Stimulated activated CD8-positive, alpha-beta memory T cell treated with anti-CD3 and anti-CD28 coated beads, Interleukin-15, amount 100 ng/mL, for 24 hours (primary cell): ENCODE data around the gene BCL2L12.

Source experiments
- DNase-seq: peaks from one replicate; pipeline ENCODE4 v3.0.0-alpha.2; 2020; ENCODE audit warnings: low read depth

Gene BCL2L12

DNA sequence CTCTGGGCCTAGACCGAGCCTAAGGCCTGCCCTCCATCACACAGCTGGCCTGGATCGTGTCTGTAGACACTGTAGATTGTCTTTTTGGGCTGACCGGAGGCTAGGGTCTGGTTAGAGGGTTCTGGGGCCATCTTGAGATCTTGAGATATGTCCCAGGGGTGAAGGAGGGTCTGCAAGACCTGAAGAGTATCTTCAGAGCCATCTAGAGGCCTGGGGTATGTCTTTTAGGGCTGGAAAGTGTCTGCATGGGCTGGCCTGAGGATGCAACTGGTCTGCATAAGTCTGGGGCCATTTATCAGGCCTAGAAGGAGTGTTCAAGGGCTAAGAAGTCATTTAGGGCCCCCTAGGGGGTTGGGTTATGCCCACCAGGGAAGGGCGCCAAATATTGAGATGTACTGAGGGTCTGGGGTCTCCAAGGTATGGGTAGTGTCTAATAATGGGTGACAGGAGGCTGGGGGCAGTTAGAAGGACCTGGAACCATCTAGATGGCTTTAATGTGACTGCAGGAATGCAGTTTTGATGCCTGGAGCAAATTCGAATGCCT lies 23.2 kb upstream of the BCL2L12 start:
- DNase-seq, result no peak

DNA sequence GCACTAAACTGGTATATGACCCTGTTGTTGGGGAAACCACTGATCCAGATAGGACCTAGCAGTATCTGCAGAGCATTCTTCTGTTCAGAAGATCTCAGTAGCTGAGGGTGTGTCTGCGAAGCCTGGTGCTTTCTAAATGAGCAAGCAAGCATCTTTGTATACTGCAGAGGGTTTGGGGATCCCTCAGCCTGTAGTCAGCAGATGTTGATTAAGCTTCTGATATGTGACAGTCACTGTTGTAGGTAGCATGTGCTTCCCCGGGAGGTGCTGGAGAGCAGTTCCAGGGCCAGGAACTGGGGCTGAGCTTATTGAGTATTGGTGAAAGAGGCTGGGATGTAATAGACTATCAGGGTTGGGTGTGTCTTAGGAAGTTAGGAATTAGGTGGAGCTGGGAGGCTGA lies 22.3 kb upstream of the BCL2L12 start:
- DNase-seq, result no peak

DNA sequence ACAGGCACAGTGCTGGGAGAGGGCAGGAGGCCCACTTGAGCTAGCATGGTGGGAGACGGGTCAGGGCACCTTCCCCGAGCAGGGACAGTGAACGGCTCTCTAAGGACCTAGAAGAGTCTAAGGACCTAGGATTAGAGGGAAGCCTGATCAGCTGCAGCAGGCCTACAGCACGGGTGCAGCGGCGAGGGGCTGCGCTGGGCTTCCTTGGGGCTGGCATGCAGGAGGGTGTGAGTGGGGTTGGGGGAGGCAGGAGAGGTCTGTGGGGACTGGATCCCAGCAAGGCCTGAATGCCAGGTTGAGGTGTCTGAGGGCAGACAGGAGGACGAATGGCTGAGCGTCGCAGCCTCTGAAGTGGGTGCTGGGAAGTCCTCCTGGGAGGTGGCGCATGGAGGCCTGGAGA lies 20.1 kb upstream of the BCL2L12 start:
- no peak for DNase-seq

DNA sequence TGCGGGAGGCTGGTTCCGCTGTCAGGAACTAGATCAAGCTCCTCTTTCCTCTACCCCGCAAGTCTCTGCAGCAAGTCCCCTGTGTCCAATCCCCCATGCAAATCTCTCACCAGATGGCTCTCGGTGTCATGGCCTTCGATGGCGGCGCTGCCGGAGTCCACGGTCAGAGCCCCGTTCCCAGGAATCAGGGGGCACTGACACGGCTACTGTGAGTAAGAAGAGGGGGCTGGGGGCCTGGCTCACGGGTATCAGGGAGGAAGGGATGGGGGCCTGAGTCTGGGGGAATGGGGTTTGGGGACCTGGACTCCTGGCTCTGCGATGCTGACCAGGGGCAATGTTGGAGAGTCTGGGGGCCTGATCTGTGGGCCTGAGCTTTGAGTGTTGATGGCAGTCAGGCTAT lies 19.7 kb upstream of the BCL2L12 start:
- DNase-seq, result no peak

DNA sequence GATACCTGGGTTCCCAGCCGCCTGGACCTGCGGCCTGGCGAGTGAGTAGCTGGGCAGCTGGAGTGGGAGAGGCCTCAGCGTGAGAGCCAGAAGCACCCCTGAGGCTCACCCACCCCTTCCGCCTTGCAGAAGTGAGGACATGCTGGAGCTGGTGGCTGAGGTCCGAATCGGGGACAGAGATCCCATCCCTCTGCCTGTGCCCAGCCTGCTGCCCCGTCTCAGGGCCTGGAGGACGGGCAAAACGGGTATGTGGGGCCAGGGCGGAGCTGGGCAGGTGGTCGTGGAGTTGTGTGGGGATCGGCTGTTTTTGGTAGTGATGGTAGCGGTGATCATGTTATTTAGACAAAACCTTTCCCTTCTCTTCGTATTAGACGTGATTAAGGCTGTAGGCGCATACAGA lies 19.1 kb upstream of the BCL2L12 start:
- DNase-seq, result no peak

DNA sequence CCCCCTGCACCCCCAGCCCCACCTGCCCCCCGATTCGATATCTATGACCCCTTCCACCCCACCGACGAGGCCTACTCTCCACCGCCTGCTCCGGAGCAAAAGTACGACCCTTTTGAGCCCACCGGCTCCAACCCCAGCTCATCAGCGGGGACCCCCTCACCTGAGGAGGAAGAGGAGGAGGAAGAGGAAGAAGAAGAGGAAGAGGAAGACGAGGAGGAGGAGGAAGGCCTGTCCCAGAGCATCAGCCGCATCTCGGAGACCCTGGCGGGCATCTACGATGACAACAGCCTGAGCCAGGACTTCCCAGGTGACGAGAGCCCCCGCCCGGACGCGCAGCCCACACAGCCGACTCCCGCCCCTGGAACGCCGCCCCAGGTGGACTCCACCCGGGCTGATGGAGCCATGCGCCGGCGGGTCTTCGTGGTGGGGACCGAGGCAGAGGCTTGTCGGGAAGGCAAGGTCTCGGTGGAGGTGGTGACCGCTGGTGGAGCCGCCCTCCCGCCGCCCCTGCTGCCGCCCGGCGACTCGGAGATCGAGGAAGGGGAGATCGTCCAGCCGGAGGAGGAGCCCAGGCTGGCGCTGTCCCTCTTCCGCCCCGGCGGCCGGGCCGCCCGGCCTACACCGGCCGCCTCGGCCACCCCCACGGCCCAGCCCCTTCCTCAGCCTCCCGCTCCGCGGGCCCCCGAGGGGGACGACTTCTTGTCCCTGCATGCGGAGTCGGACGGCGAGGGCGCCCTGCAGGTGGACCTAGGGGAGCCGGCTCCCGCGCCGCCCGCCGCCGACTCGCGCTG lies 14.5 kb upstream of the BCL2L12 start:
- DNase-seq, result no peak

DNA sequence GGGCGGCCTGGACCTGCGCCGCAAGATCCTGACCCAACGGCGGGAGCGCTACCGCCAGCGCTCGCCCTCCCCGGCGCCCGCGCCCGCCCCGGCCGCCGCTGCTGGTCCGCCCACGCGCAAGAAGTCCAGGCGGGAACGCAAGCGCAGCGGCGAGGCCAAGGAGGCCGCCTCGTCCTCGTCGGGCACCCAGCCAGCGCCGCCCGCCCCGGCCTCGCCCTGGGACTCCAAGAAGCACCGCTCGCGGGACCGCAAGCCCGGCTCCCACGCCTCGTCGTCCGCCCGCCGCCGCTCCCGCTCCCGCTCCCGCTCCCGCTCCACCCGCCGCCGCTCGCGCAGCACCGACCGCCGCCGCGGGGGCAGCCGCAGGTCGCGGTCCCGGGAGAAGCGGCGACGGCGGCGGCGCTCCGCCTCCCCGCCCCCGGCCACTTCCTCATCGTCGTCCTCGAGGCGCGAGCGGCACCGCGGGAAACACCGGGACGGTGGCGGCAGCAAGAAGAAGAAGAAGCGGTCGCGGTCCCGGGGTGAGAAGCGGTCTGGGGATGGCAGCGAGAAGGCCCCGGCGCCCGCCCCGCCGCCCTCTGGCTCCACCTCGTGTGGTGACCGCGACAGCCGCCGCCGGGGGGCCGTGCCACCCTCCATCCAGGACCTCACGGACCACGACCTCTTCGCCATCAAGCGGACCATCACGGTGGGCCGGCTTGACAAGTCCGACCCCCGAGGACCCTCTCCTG lies 13.7 kb upstream of the BCL2L12 start:
- no peak for DNase-seq

DNA sequence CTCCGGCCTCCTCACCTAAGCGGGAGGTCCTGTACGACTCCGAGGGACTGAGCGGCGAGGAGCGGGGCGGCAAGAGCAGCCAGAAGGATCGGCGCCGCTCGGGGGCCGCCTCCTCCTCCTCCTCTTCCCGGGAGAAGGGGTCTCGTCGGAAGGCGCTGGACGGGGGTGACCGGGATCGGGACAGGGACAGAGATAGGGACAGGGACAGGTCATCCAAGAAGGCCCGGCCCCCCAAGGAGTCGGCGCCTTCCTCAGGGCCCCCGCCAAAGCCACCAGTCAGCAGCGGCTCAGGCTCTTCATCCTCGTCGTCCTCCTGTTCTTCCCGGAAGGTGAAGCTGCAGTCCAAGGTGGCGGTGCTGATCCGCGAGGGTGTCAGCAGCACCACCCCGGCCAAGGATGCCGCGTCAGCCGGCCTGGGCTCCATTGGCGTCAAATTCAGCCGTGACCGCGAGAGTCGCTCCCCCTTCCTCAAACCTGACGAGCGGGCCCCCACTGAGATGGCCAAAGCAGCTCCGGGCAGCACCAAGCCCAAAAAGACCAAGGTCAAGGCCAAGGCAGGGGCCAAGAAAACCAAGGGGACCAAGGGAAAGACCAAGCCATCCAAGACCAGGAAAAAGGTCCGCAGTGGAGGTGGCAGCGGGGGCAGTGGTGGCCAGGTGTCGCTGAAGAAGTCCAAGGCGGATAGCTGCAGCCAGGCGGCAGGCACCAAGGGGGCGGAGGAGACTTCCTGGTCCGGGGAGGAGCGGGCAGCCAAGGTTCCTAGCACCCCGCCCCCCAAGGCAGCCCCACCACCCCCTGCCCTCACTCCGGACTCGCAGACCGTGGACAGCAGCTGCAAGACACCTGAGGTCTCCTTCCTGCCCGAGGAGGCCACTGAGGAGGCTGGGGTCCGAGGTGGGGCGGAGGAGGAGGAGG lies 12.9 kb upstream of the BCL2L12 start:
- no peak for DNase-seq

DNA sequence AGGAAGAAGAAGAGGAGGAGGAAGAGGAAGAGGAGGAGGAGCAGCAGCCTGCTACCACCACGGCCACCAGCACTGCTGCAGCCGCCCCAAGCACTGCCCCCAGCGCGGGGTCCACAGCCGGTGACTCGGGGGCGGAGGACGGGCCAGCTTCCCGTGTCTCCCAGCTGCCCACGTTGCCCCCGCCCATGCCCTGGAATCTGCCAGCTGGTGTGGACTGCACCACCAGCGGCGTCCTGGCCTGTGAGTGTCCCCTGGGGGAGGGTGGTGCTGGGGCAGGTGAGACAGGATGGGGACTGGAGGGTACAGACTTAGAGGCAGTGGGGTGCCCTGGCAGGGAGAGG lies 12.3 kb upstream of the BCL2L12 start:
- DNase-seq, result no peak

DNA sequence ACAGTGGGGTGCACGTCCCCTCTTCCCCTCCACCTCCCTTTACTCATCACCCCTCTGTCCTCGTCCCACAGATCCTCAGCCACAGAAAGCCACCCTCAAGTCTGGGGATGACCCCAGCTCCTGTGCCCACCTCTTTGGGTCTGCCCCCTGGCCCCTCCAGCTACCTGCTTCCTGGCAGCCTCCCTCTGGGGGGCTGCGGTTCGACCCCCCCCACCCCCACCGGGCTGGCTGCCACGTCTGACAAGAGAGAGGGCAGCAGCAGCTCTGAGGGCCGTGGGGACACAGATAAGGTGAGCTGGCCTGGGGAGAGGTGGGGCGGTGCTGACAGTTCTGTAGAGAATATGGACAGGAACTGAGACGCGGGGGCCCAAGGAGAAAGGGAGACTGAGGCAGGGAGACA lies 11.2 kb upstream of the BCL2L12 start:
- no peak for DNase-seq

DNA sequence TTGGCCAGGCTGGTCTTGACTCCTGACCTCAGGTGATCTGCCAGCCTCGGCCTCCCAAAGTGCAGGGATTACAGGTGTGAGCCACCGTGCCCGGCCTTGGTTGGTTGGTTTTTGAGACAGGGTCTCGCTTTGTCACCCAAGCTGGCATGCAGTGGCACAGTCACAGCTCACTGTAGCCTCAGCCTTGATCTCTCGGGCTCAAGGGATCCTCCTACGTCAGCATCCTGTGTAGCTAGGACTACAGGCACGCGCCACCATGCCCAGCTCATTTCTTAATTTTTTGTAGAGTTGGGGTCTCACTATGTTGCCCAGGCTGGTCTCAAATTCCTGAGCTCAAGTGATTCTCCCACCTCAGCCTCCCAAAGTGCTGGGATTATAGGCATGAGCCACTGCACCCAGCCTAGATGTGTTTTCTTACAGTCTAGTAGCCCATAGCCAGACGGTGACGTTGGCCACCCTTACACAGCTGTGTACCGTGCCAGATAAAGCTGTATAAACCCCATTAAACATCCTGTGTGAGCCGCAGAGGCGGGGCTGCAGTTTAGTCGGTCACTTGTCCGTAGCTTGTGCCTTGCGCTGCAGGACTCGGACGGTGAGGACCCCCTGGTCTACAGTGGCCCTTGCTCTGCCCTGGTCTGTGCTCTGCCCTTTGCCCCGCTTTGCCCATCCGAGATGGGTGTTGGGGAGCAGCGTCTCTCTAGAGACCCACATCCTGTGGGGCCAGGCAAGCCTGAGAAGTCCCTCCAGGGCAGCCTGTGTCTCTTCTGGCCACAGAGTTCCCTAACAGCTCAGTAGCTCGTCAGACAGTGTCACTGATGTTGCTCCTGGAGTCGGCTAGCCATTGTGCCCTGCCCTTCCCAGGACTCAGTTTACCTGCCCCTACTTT lies 9.9 kb upstream of the BCL2L12 start:
- no peak for DNase-seq

DNA sequence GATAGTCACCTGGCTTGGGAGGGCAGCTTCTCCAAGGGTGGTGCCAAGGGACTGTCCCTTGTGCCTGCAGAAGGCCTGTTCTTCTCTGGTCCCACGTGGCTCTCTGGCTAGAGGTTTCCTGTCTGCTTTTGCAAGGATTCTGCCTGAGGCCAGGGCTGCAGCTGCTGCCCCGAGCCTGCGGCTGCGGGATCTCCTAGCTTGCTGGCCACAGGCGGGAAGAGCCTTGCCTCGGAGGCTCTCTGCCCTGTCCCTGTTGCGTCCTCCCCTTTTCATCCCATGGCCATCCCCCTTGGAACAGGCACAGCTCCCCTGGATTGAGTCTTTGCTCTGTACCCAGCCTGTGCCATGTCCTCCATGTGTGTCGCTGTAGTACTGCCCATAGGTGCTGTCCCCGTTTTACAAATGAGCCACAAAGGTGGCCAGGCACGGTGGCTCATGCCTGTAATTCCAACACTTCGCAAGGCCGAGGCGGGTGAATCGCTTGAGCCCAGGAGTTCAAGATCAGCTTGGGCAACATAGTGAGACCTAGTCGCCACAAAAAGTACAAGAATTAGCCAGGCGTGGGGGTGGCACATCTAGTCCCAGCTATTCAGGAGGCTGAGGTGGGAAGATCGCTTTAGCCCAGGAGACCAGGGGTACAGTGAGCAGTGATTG lies 9.2 kb upstream of the BCL2L12 start:
- DNase-seq, result no peak

DNA sequence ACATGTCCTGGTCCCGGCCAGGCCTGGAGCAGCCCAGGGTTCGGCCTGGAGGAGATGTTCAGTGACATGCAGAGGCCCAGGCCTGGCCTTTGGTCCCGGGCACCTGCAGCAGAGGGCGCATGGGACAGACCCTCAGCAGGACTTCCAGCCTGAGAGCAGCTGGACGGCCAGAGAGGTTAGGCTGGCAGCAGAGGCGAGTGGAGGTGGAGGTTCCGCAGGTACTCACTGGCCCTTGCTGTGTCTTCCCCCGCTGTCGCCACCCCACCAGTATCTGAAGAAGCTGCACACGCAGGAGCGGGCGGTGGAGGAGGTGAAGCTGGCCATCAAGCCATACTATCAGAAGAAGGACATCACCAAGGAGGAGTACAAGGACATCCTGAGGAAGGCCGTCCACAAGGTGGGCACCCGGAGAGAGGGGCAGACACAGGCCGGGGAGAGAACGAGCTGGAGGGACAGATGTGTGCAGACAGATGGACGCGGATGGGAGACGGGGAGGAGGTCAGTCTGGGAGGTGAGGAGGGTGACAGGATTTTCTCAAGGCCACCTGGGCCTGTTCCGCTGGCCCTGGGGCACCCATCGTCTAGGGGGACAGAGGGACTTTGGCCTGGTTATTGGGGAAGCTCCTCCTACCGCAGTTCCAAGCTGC lies 8.1 kb upstream of the BCL2L12 start:
- no peak for DNase-seq

DNA sequence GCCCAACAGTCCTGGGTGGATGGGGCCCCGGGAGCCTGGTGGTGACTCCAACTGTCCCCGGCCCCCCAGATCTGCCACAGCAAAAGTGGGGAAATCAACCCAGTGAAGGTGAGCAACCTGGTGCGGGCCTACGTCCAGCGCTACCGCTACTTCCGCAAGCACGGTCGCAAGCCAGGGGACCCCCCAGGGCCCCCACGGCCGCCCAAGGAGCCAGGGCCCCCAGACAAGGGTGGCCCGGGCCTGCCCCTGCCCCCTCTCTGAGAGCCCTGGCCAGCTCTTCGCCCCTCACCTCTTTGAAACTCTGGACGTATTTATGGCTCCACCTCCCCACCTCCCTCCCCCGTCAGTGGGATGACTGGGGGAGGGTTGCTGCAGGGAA lies 7.6 kb upstream of the BCL2L12 start:
- DNase-seq, result no peak

DNA sequence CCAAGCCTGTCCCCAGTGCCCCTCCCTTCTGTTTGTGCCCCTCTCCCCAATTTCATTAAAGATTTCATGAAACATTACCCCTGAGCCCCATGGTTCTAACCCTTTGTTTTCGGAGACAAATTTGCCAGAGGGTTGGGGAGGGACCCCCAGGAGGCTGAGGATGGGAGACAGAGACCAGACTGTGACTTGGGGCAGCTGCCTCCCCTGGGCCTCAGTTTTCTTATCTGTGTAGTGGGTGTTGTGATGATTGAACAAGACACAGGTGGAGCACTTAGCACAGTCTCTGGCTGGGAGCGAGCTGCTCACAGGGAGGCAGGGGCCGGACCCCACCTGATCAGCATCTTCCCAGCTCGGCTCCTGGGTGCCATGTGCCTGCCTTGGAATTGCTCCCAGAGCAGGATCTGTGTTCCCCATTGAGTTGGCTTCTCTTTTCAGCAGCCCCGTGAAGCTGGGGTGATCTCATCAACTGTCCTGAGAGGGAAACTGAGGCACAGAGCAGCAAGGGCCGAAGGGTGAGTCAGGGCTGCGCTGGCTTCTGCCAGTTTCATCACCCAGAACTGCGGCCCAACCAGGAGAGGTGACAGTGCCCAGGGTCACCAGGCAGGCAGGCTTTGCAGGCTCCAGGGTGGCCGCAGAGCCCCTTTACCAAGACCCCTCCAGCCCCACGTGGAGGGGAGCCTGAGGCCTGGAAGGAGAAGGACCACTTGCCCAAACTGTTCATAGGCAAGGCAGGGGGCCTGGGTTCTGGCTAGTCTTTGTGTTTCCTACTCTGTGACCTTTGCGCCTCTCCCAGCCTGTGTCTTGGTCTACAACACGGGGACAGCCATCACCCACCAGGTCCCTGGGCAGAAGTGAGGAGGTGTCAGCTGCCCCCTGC lies 6.9 kb upstream of the BCL2L12 start:
- DNase-seq, result no peak

DNA sequence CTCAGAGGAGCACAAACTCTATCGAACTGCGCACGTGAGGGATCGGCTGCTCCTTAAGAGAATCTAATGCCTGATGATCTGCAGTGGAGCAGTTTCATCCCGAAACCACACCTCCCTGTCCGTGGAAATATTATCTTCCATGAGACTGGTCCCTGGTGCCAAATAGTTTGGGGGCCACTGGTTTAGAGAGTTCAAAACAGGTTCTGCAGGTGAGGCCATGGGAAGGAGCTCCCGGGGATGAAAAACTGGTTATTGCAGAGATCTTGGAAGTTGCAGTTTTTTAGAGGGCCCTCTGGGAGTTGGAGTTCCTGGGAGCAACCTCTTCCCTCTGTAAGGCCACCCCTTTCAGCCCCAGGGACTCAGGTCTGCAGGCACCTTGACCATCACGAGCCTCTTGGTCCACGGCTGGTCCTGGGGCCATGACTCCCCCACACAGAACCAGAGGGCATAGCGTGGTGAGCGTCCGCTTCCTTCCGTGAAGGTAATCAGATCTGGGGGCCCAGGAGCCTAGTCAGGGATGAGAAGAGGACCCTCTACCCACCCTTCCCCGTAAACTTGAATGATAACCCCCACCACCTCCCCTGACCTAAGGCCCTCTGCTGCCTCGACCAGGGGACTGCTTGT lies 5.3 kb upstream of the BCL2L12 start:
- DNase-seq, result no peak

DNA sequence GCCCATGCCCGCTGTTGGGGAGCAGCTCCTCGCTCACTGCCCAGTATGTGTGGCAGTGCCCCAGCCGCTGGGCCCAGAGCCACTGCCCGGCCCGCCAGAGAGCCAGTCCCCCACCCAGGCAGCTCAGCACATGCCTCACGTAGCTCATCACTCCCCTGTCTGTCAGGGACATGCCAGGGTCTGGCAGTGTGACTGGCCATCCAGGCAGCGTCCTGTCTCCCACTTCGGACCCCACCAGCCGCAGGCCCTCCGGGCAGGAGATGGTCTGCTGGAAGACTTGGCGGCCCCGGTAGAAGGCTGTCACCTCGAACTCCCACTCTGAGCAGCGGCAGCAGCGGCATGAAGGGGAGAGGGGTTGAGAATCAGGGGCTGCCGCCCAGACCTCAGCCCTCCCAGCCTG lies 3.7 kb upstream of the BCL2L12 start:
- no peak for DNase-seq

DNA sequence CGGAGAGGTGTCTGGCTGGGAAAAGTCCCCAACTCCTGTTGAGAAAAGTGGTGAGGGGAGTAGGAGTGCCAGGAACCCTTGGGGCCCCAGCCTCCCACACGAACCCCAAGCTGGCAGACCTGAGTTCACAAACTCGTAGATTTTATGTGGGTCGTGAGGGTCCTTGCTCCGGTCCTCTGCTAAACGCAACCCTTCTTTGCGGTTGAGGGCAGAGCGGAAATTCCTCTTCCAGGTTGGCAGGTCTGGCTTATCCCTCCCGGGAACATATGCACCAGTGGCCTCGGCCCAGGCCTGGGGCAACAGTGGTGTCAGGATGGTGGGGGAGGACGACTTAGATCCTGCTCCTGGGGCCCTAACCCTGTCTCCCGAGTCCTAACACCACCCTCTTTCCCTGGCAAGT lies 2.5 kb upstream of the BCL2L12 start:
- DNase-seq, result no peak
